Lower leg skin (tissue), 4 donors: ENCODE results near the gene CCDC183. TPM values are rescaled to one million over a fixed set of nuclear protein-coding genes. Genes with fewer than 3 reads are reported as not detected.
"Not testable (repeated sequence)": the region's sequence is repeated elsewhere in the genome, so short reads cannot be mapped to it uniquely, and the experiment has no call there.

Experiments
- DNase-seq, 2 donors: peaks; one replicate each; pipeline ENCODE4 v3.0.0-alpha.2; 2019; ENCODE audit warnings: low spot score in 2 of 2
- H3K4me3 ChIP-seq: fragments of 200-600 bp; sonication (generic); 2 replicates; pipeline ENCODE4 v1.5.1; 2017; ENCODE audit warnings: mild to moderate bottlenecking, low read depth; ENCODE audit not compliant: poor library complexity, severe bottlenecking
- POLR2A ChIP-seq, 2 donors: fragments of 450-650 bp; IDR thresholded peaks; one replicate each; pipeline ENCODE4 v1.6.1; 2016 to 2017; ENCODE audit warnings: antibody characterized with exemption in 2 of 2, mild to moderate bottlenecking in 1 of 2, moderate library complexity in 1 of 2
- WGBS, 2 donors: methylation state at CpG; one replicate each; pipeline ENCODE4 v1.1.5; 2018; 5-methylcytosine and 5-hydroxymethylcytosine counted together
- intact Hi-C: fragments of 100-400 bp; cut with DNase I; formaldehyde crosslinking; loops from one replicate; pipeline ENCODE4 v1.15.0; 2023; ENCODE audit warnings: low total_unique reads
- total RNA-seq, 4 donors: library from RNA; depleted of rRNA; stranded (reverse); fragments of >200 nt; gene quantifications; one replicate each; pipeline ENCODE4 v1.1.0, GENCODE V29; 2016
- TF ChIP-seq, protein P1 (sequence below), 3 donors: fragments of 450-650 bp; IDR thresholded peaks; one replicate each; pipeline ENCODE4 v1.5.1; 2016; ENCODE audit warnings: antibody characterized with exemption in 3 of 3, mild to moderate bottlenecking in 3 of 3, moderate library complexity in 2 of 3

CCDC183 gene
- total RNA-seq, 4 donors from 2014 or later = 0.37 to 9.1 (median 2.0) TPM

DNA sequence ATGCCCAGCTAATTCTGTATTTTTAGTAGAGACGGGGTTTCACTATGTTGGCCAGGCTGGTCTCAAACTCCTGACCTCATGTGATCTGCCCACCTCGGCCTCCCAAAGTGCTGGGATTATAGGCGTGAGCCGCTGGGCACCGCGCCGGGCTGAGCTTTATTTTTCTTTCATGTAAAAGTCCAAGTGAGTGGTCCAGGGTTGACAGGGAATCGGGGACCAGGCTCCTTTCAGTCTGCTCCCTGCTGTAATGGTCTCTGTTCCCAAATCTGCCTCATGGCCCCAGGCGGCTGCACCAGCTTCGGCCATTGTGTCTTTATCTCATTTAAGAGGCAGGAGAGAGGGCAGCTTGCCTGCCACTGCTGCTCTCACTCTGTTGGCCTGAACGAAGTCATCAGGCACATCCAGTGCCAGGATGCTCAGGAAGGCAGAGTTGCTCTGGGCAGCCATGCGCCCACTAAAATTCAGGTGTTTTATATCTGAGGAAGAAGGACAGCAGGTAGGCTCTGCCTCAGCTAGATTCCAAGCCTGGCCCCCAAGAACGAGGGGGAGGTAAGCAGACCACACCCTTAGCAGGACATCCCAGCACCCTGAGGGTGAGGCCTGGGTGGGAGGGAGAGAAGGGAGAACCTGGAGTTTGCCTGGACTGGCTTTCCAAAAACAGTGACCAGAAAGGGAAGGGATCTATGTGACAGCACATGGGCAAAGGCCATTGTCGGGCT, 1.7 kb upstream of the CCDC183 start:
- intact Hi-C loops = no loop called here
- 90 to 95% methylated on average over 14 of the region's 14 CpGs for WGBS, 2 donors

DNA sequence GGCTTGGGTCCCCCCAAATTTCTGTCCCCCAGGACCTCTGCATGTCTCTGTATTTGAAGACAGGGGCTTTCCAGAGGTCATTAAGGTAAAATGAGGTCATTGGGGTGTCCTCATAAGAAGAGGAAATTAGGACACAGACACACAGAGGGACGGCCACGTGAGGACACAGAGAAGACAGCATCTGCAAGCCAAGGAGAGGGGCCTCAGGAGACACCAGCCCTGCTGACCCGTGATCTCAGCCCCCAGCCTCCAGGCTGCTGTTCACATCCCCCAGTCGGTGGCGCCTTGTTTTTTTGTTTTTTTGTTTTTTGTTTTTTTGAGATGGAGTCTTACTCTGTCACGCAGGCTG, 1.2 kb upstream of the CCDC183 start:
- intact Hi-C loops = no loop called here
- DNase-seq = no peak

More for the DNA sequence above, 1.7 kb upstream of the CCDC183 start:
- TF ChIP-seq, protein P1, sequence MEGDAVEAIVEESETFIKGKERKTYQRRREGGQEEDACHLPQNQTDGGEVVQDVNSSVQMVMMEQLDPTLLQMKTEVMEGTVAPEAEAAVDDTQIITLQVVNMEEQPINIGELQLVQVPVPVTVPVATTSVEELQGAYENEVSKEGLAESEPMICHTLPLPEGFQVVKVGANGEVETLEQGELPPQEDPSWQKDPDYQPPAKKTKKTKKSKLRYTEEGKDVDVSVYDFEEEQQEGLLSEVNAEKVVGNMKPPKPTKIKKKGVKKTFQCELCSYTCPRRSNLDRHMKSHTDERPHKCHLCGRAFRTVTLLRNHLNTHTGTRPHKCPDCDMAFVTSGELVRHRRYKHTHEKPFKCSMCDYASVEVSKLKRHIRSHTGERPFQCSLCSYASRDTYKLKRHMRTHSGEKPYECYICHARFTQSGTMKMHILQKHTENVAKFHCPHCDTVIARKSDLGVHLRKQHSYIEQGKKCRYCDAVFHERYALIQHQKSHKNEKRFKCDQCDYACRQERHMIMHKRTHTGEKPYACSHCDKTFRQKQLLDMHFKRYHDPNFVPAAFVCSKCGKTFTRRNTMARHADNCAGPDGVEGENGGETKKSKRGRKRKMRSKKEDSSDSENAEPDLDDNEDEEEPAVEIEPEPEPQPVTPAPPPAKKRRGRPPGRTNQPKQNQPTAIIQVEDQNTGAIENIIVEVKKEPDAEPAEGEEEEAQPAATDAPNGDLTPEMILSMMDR (IDR thresholded peaks at IDR 0.05) = no peak
- TF ChIP-seq POLR2A (IDR thresholded peaks at IDR 0.05) = no peak
- no peak for DNase-seq
- no peak overlapping the region for H3K4me3 ChIP-seq

DNA sequence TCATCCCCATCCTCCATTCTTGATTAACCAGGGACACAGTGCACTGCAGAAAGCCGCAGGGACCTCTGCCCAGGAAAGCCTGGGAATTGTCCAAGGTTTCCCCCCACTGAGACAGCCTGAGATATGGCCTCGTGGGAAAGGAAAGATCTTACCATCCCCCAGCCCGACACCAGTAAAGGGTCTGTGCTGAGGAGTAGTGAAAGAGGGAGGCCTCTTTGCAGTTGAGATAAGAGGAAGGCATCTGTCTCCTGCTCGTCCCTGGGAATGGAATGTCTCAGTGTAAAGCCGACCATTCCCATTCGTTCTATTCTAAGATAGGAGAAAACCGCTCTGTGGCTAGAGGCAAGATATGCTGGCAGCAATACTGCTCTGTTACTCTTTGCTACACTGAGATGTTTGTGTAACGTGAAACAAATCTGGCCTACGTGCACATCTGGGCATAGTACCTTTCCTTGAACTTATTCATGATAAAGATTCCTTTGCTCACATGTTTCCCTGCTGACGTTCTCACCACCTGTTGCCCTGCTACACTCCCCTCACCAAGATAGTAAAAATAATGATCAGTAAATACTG, 723 bp downstream of the CCDC183 start:
- intact Hi-C loops, DNase-seq, H3K4me3 ChIP-seq: not testable (repeated sequence)
- 10% methylated on average over 10 of the region's 10 CpGs for WGBS, 2 donors

More for the DNA sequence above, 1.2 kb upstream of the CCDC183 start:
- 73 to 80% methylated on average over 6 of the region's 6 CpGs for WGBS, 2 donors
- TF ChIP-seq POLR2A (IDR thresholded peaks at IDR 0.05) = no peak
- TF ChIP-seq, protein P1 (IDR thresholded peaks at IDR 0.05) = no peak
- no peak overlapping the region for H3K4me3 ChIP-seq

DNA sequence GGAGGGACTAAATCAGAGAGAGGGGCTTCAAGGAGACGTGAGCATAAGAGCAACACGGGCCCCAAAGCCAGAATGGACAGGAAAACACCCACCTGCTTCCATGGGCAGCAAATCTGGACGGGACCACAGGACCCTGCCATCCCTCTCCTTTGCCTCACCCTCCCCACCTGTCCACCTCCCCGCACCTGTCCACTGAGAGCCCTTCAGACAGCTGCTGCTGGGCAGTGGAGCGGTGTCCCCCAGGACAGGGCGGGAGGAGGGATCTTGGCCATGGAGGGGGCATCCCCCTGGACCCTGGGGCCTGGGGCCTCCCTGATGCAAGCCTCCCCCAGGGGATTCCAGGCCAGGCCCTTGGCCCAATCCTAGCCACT, 2.6 kb downstream of the CCDC183 start:
- intact Hi-C loops = no loop called here
- WGBS, 2 donors = 87 to 90% methylated on average over 6 of the region's 6 CpGs
- no peak for DNase-seq
- H3K4me3 ChIP-seq = no peak overlapping the region
- TF ChIP-seq POLR2A (IDR thresholded peaks at IDR 0.05) = no peak
- TF ChIP-seq, protein P1 (IDR thresholded peaks at IDR 0.05) = no peak

DNA sequence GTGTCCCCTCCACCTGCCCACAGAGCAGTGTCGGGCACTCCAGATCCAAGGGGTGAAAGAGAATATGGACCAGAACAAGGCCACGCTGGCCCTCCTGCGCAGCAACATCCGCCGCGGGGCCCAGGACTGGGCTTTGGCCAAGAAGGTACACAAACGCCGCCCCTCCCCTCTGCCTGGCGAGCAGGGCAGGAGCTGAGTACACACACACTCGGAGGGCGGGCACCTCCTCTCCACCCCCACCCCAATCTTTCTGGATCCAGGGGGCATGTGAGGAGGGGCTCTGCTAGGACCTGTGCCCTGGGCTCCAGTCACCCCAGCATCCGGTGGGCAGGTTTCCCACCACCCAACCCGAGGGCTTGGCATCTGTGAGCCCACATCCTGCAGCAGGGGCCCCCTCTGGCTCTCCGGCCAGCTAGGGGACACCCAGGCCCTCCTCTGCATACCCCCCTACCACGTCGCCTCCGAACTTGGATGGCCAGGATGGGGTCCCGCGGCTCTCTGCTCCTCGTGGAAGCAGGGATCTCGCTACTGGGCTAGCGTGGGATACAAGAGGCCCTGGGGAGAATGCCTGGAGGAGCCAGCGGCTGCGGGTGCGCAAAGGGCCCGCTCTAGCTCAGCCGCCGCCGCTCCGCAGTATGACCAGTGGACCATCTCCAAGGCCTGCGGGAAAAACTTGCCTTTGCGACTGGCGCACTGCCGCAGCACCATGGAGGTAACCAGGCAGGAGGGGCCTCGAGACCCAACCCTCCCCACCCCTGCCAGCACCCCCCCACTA, 3.1 kb downstream of the CCDC183 start:
- TF ChIP-seq, protein P1 (IDR thresholded peaks at IDR 0.05) = no peak
- no peak for TF ChIP-seq POLR2A (IDR thresholded peaks at IDR 0.05)
- no peak overlapping the region for H3K4me3 ChIP-seq
- 17 to 26% methylated on average over 24 to 28 of the region's 35 CpGs for WGBS, 2 donors
- intact Hi-C loops = no loop called here
- no peak for DNase-seq
